Thymus (tissue), 11 donors: ENCODE results near the gene THSD4. TPM values are rescaled to one million over a fixed set of nuclear protein-coding genes. Genes with fewer than 3 reads are reported as not detected.

Experiments used
- DNase-seq, 9 donors: peaks; one replicate each; pipeline ENCODE4 v3.0.0-alpha.2; 2013; ENCODE audit warnings: low spot score in 9 of 9, low read depth in 6 of 9, missing footprints in 1 of 9
- H3K27ac ChIP-seq, 2 donors: one replicate each; pipeline ENCODE4 v1.5.1; 2013; ENCODE audit warnings: control low read depth in 1 of 2, low read depth in 1 of 2, low read length in 1 of 2, mild to moderate bottlenecking in 1 of 2, moderate library complexity in 1 of 2
- H3K27me3 ChIP-seq, 2 donors: one replicate each; pipeline ENCODE4 v1.5.1; 2013; ENCODE audit warnings: low read length in 1 of 2; ENCODE audit not compliant: control insufficient read depth in 2 of 2, insufficient read depth in 1 of 2
- H3K36me3 ChIP-seq, 2 donors: one replicate each; pipeline ENCODE4 v1.5.1; 2013; ENCODE audit warnings: low read length in 1 of 2, mild to moderate bottlenecking in 1 of 2, moderate library complexity in 1 of 2; ENCODE audit not compliant: control insufficient read depth in 2 of 2, insufficient read depth in 2 of 2
- H3K4me1 ChIP-seq, 2 donors: one replicate each; pipeline ENCODE4 v1.5.1; 2013; ENCODE audit warnings: low read length in 2 of 2; ENCODE audit not compliant: control insufficient read depth in 2 of 2, insufficient read depth in 2 of 2
- H3K4me3 ChIP-seq, 2 donors: one replicate each; pipeline ENCODE4 v1.5.1; 2013; ENCODE audit warnings: low read length in 2 of 2, control low read depth in 1 of 2, mild to moderate bottlenecking in 1 of 2
- H3K9me3 ChIP-seq, 2 donors: one replicate each; pipeline ENCODE4 v1.5.1; 2013; ENCODE audit warnings: low read length in 1 of 2, mild to moderate bottlenecking in 1 of 2; ENCODE audit not compliant: control insufficient read depth in 2 of 2, insufficient read depth in 1 of 2
- WGBS: extraction: QIAGEN DNeasy Blood & Tissue Kit; methylation state at CpG from one replicate; pipeline ENCODE4 v1.1.7; 2013; 5-methylcytosine and 5-hydroxymethylcytosine counted together
- polyA plus RNA-seq: library from polyadenylated mRNA; stranded (reverse); fragments of 200-250 nt; gene quantifications from one replicate; pipeline ENCODE4 v1.2.3, GENCODE V29; 2013
- total RNA-seq: library from RNA; stranded (reverse); fragments of 120-200 nt; gene quantifications from one replicate; pipeline ENCODE4 v1.2.4, GENCODE V29; 2013
- donor health status: healthy.

THSD4 gene
- total and polyA plus RNA-seq, 2 donors: 1.7 to 2.2 TPM

DNA sequence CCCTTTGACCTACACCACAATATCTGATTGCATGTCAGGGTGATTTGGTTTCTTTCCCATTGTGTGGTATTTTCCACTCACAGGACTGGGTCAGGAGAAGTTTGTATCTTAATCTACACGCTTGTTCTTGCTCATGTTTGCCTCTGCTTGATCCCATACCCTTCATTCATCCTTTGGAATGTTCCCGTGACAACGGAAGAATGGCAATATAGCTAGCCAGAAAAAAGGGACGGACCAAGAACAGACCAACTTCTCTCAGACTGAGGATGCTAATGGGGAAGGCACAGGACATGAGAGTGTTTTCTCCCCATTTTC is 7.8 kb upstream of the THSD4 start:
- 93% methylated on average over 4 of the region's 4 CpGs for WGBS
- H3K4me3 ChIP-seq: no peak overlapping the region
- no peaks in the 10 kb centered on the region for H3K27me3 ChIP-seq
- no peak overlapping the region for H3K27ac ChIP-seq
- DNase-seq: no peak
- no peaks in the 10 kb centered on the region for H3K4me1 ChIP-seq
- no peaks in the 10 kb centered on the region for H3K9me3 ChIP-seq
- H3K36me3 ChIP-seq: no peaks in the 10 kb centered on the region

- WGBS: 90% methylated on average over 4 of the region's 4 CpGs
- Histone ChIP-seq H3K4me1 (no peaks in the 10 kb centered on the region), H3K27ac (no peak overlapping the region), H3K4me3 (no peak overlapping the region), H3K27me3 (peaks cover under 1 to 3% of the 10 kb centered on the region in 2 donors), H3K36me3 (no peaks in the 10 kb centered on the region), H3K9me3 (no peaks in the 10 kb centered on the region)
- DNase-seq: no peak
Observed at GRCh38 chr15:71109130-71109529, 6.1 kb upstream of the THSD4 start.

GRCh38 chr15:71109905-71110304 is 5.4 kb upstream of the THSD4 start:
- peaks cover 0 to under 1% of the 10 kb centered on the region in 2 donors for H3K4me1 ChIP-seq
- H3K36me3 ChIP-seq: no peaks in the 10 kb centered on the region
- H3K27me3 ChIP-seq: peaks cover 7 to 11% of the 10 kb centered on the region in 2 donors
- no peak overlapping the region for H3K4me3 ChIP-seq
- 87% methylated on average over 3 of the region's 3 CpGs for WGBS
- no peak overlapping the region for H3K27ac ChIP-seq
- no peak for DNase-seq
- no peaks in the 10 kb centered on the region for H3K9me3 ChIP-seq

DNA sequence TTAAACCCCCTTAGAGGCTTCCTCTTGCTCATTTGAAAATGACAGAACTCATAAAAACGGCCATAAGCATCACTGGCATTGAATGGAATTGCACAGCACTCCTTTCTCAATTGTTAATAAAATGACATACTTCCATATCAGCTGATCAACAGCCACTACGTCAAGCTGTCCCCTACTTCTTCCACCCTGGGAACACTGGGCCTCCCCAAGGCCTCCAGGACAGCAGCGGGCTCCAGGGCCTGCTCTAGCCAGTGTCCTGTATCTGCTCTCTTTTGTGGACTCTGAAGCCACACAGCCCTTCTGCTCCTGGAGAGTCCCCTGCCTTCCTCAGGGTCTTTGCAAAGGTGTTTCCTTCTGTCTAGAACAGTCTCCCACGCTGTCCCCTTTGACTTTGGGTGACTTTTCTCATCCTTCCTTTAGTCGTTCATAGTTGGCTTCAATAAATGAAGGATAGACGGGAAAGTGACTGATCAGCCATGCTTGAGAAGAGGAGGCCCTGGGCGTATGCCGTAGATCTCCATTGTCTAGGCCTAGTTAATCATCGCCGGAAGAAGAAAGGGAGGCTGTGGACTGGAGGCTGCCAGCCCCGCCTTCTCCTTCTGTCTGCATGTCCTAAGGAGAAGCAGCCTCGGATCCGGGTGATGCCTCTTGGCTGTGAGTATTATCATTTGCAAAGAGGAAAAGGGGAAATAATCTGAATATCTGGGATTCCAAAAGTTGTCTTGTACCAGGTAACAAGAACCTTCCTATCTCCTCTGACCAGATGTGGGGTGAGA is 4.7 kb upstream of the THSD4 start:
- peaks cover 13 to 15% of the 10 kb centered on the region in 2 donors for H3K27me3 ChIP-seq
- 94% methylated on average over 13 of the region's 13 CpGs for WGBS
- no peak for DNase-seq

GRCh38 chr15:71111181-71111565 is 4.1 kb upstream of the THSD4 start:
- Histone ChIP-seq H3K27me3 (peaks cover 19 to 20% of the 10 kb centered on the region in 2 donors), H3K9me3 (no peaks in the 10 kb centered on the region), H3K4me3 (no peak overlapping the region), H3K36me3 (no peaks in the 10 kb centered on the region), H3K4me1 (peaks cover 0 to 3% of the 10 kb centered on the region in 2 donors), H3K27ac (no peak overlapping the region)
- no peak for DNase-seq
- 96% methylated on average over 1 of the region's 1 CpG for WGBS

More for the DNA sequence above, 4.7 kb upstream of the THSD4 start:
- H3K36me3 ChIP-seq: no peaks in the 10 kb centered on the region
- no peaks in the 10 kb centered on the region for H3K9me3 ChIP-seq
- peaks cover 0 to 3% of the 10 kb centered on the region in 2 donors for H3K4me1 ChIP-seq
- H3K27ac ChIP-seq: no peak overlapping the region
- H3K4me3 ChIP-seq: no peak overlapping the region

DNA sequence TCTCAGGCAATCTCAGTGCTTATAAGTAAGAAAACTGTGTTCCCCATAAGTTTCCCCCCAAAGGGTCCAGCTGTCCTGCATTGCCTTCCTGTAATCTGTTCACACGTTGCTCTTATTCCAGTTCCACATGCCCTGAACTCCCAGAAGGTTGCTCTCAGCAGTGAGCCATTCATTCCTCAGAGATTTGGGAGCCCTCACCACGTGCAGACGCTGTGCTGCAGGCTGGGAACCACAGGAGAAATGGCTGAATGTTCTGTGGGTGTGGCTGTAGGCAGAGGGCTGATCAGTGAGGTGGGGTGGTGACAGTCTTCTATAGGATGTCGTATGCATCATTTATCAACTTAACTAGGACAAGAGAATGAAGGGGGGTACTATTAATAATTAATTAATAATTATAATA is 3.3 kb upstream of the THSD4 start:
- H3K4me3 ChIP-seq: no peak overlapping the region
- H3K27ac ChIP-seq: no peak overlapping the region
- WGBS: 79% methylated on average over 4 of the region's 4 CpGs
- no peaks in the 10 kb centered on the region for H3K36me3 ChIP-seq
- H3K9me3 ChIP-seq: no peaks in the 10 kb centered on the region
- H3K4me1 ChIP-seq: peaks cover 0 to 3% of the 10 kb centered on the region in 2 donors
- H3K27me3 ChIP-seq: peaks cover 27 to 28% of the 10 kb centered on the region in 2 donors
- no peak for DNase-seq

GRCh38 chr15:71112429-71112828 is 2.8 kb upstream of the THSD4 start:
- Histone ChIP-seq H3K36me3 (no peaks in the 10 kb centered on the region), H3K9me3 (no peaks in the 10 kb centered on the region), H3K4me1 (peaks cover 0 to 3% of the 10 kb centered on the region in 2 donors), H3K27me3 (peaks cover 30 to 32% of the 10 kb centered on the region in 2 donors), H3K4me3 (no peak overlapping the region), H3K27ac (no peak overlapping the region)
- WGBS: 93% methylated on average over 2 of the region's 2 CpGs
- DNase-seq: no peak

DNA sequence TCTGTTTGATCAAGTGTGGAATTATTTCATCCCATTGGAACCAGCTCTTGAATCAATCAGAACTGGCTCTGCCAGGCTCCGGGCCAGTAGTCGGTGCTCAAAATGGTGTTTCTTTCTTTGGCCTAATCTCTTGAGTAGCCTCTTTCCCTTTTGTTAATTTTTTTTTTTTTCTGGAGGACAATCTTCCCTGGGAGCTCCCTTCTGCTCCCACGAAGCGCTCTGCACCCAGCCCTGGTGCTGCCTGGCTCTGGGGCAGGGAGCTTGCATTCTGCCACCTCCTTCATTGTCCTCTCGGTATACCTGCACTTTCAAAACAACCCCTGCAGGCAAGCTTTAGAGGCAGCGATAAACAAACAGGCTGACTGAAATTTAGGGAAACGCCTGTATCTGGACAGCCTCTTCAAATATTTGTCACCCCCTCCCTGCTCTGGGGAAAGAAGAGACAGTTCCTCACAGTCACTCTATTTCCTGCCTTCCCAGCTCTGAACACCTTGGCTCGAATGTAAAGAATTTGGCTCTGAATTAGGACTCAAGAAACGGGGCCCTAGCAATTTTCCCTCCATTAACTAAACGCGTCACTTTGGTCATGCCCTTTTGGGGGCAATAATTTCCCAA is 1.1 kb upstream of the THSD4 start:
- no peaks in the 10 kb centered on the region for H3K36me3 ChIP-seq
- peaks cover 0 to 3% of the 10 kb centered on the region in 2 donors for H3K4me1 ChIP-seq
- no peak for DNase-seq
- H3K9me3 ChIP-seq: no peaks in the 10 kb centered on the region
- WGBS: 75% methylated on average over 11 of the region's 11 CpGs
- no peak overlapping the region for H3K4me3 ChIP-seq
- H3K27ac ChIP-seq: no peak overlapping the region
- peaks cover 32 to 41% of the 10 kb centered on the region in 2 donors for H3K27me3 ChIP-seq

DNA sequence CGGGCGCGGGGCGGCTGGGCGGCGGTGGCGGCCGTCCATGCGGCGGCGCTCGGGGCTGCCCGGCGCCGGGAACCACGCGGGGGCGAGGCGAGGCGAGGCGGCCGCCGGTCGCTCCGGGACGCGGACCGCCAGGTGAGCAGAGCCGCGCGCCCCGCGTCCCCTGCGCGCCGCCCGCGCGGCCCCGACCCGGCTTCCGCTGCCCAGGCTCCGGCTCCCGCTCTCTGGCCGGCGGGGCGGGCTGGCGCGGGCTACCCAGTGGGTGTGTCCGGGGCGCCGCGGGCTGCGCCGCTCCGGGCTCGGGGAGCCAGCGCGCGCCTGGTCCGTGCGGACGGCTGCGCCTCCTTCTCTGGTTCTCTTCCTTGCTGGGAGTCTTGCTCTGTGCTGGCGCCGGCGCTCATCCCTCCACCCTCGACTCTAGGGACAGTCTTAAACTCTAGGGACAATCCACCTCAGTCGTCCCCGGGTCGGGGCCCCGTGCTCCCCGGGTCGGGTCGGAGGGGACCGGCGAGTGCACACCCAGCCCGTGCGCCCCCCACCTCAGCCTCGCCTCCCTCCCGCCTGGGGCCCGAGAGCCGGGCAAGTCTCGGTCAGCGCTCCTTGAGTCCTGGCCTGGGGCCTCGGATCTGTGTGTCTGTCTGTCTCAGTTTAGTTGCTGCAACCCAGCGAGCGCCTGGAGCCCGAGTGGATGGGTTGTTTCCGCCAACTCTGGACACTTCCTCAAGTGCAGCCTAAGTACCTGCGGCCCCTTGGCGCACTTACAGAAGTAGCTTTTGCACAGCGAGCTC is 488 bp downstream of the THSD4 start:
- 1% methylated on average over 93 of the region's 93 CpGs for WGBS
- Histone ChIP-seq H3K36me3 (no peaks in the 10 kb centered on the region), H3K27me3 (peaks cover 32 to 41% of the 10 kb centered on the region in 2 donors), H3K4me3 (peak overlapping the region in 1 of 2 donors; percentile 46), H3K4me1 (peaks cover 0 to 3% of the 10 kb centered on the region in 2 donors), H3K9me3 (no peaks in the 10 kb centered on the region), H3K27ac (no peak overlapping the region)
- DNase-seq: no peak
